ENCODE data around the gene IQGAP2. TPM values are rescaled to one million over a fixed set of nuclear protein-coding genes. Genes with fewer than 3 reads are reported as not detected.

IQGAP2 gene
- total and polyA plus RNA-seq, 2 of the 8 experiments (the other 6 are each of a cell fraction or from before 2014, with no cell fraction given), result 19.7 to 66.0 TPM

DNA sequence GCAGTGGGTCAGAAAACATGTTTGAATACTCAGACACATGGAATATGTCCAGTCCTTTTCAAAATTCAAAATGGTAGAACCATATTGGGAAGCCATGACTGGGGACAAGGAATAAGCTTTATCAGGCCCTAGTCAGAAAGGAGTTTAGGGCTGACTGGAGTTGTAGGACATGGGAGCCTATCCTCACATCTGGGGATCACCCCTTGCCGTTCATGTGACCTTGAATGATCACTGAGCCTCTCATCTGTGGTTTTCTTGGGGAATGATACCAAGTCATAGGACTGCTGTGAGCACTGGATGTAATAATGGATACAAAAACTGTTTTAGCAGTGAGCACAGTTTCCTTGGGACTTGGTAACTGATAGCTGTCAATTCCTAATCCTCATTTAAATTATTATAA is 84.7 kb downstream of the IQGAP2 start (continued):
- TF ChIP-seq JUND (IDR thresholded peaks at IDR 0.05; ENCODE audit: low read length) (no peak), TAF7 (optimal IDR thresholded peaks at IDR 0.05; ENCODE audit: borderline replicate concordance, low read depth, low read length) (no peak), JUN (IDR thresholded peaks at IDR 0.05; ENCODE audit: low read depth, low read length) (no peak), SP4 (IDR thresholded peaks at IDR 0.05; ENCODE audit: low read length) (no peak)

Measured in H1 (cell line).